OCI-LY3 (cell line): ENCODE measurements around the gene CACTIN.

Experiments used
- H2AFZ ChIP-seq: fragments of 200-600, 300-600 bp; shearing (Covaris generic); 2 replicates; pipeline ENCODE4 v1.6.0; 2014; ENCODE audit warnings: antibody characterized with exemption, low read depth, low read length
- H3K27ac ChIP-seq: fragments of 200-600, 300-600 bp; sonication (generic); 2 replicates; pipeline ENCODE4 v1.5.1; 2014; ENCODE audit warnings: mild to moderate bottlenecking, low read length, moderate library complexity, mixed read lengths
- H3K27me3 ChIP-seq: fragments of 200-600, 300-600 bp; sonication (generic); 2 replicates; pipeline ENCODE4 v1.6.1; 2014; ENCODE audit warnings: low read depth, low read length, mixed read lengths
- H3K36me3 ChIP-seq: fragments of 200-600, 300-600 bp; sonication (generic); replicated peaks from 2 replicates; pipeline ENCODE3; 2014; ENCODE audit warnings: low read depth, low read length, mixed read lengths
- H3K4me1 ChIP-seq: fragments of 300-600, 200-600 bp; sonication (generic); 2 replicates; pipeline ENCODE4 v1.6.1; 2014; ENCODE audit warnings: low read length, mixed read lengths
- H3K4me2 ChIP-seq: fragments of 200-600, 300-600 bp; sonication (generic); 2 replicates; pipeline ENCODE4 v1.6.1; 2014; ENCODE audit warnings: low read length, mixed read lengths
- H3K4me3 ChIP-seq: fragments of 300-600, 200-600 bp; sonication (generic); 2 replicates; pipeline ENCODE4 v1.5.1; 2014; ENCODE audit warnings: antibody characterized with exemption, mild to moderate bottlenecking, low read length, moderate library complexity
- H3K79me2 ChIP-seq: fragments of 300-600, 200-600 bp; shearing (Covaris generic); 2 replicates; pipeline ENCODE4 v1.6.1; 2014; ENCODE audit warnings: mild to moderate bottlenecking, low read length, mixed read lengths
- H3K9ac ChIP-seq: fragments of 300-600, 200-600 bp; shearing (Covaris generic); 2 replicates; pipeline ENCODE4 v1.6.0; 2014; ENCODE audit warnings: mild to moderate bottlenecking, low read length, moderate library complexity
- H3K9me3 ChIP-seq: fragments of 200-600, 300-600 bp; shearing (Covaris generic); 2 replicates; pipeline ENCODE4 v1.6.1; 2014; ENCODE audit warnings: low read length, mixed read lengths; ENCODE audit not compliant: insufficient read depth
- H4K20me1 ChIP-seq: fragments of 200-600, 300-600 bp; sonication (generic); 2 replicates; pipeline ENCODE4 v1.6.1; 2016; ENCODE audit warnings: low read length, mixed read lengths; ENCODE audit not compliant: insufficient read depth
- CTCF ChIP-seq: fragments of 200-600, 300-600 bp; sonication (generic); IDR thresholded peaks from 2 replicates; pipeline ENCODE4 v1.5.1; 2014; ENCODE audit warnings: antibody characterized with exemption, low read length, low read depth
- EZH2phosphoT487 ChIP-seq: fragments of 200-600 bp; shearing (Covaris generic); IDR thresholded peaks from 2 replicates; pipeline ENCODE4 v1.6.1; 2018; ENCODE audit warnings: antibody characterized with exemption, mixed run types, low read depth

Gene CACTIN

GRCh38 chr19:3672993-3673392 is 46.4 kb upstream of the CACTIN start:
- Histone ChIP-seq H3K79me2 (peaks cover 43% of the 10 kb centered on the region), H3K4me2 (no peak overlapping the region), H2AFZ (no peak overlapping the region), H3K36me3 (peaks cover 11% of the 10 kb centered on the region), H3K9ac (no peak overlapping the region), H4K20me1 (peaks cover 80% of the 10 kb centered on the region), H3K9me3 (no peaks in the 10 kb centered on the region), H3K4me3 (no peak overlapping the region), H3K27me3 (no peaks in the 10 kb centered on the region), H3K27ac (no peak overlapping the region), H3K4me1 (peaks cover 4% of the 10 kb centered on the region; the same call in 1 of the 2 replicates)
- TF ChIP-seq EZH2phosphoT487 (no peak), CTCF (no peak)

- Histone ChIP-seq H3K4me3 (no peak overlapping the region), H3K9me3 (no peaks in the 10 kb centered on the region), H3K27ac (no peak overlapping the region), H3K4me1 (peaks cover 4% of the 10 kb centered on the region; the same call in 1 of the 2 replicates), H3K79me2 (peaks cover 43% of the 10 kb centered on the region), H3K27me3 (no peaks in the 10 kb centered on the region), H3K9ac (no peak overlapping the region), H3K36me3 (peaks cover 11% of the 10 kb centered on the region), H4K20me1 (peaks cover 82% of the 10 kb centered on the region), H2AFZ (no peak overlapping the region), H3K4me2 (no peak overlapping the region)
- TF ChIP-seq EZH2phosphoT487 (no peak), CTCF (no peak)
Observed at GRCh38 chr19:3672575-3672948, 46.0 kb upstream of the CACTIN start.

GRCh38 chr19:3671680-3672574 is 45.3 kb upstream of the CACTIN start:
- no peaks in the 10 kb centered on the region for H3K27me3 ChIP-seq
- no peak overlapping the region for H2AFZ ChIP-seq
- H4K20me1 ChIP-seq = peaks cover 89% of the 10 kb centered on the region
- no peak overlapping the region for H3K4me3 ChIP-seq
- H3K9ac ChIP-seq = no peak overlapping the region
- no peaks in the 10 kb centered on the region for H3K9me3 ChIP-seq
- no peak for TF ChIP-seq EZH2phosphoT487
- TF ChIP-seq CTCF = no peak
- peaks cover 4% of the 10 kb centered on the region; the same call in 1 of the 2 replicates for H3K4me1 ChIP-seq
- peaks cover 11% of the 10 kb centered on the region for H3K36me3 ChIP-seq
- H3K27ac ChIP-seq = no peak overlapping the region
- H3K79me2 ChIP-seq = peaks cover 43% of the 10 kb centered on the region
- no peak overlapping the region for H3K4me2 ChIP-seq

GRCh38 chr19:3670796-3671679 is 44.4 kb upstream of the CACTIN start:
- no peak overlapping the region for H2AFZ ChIP-seq
- H3K9ac ChIP-seq = no peak overlapping the region
- H3K27ac ChIP-seq = no peak overlapping the region
- no peak overlapping the region for H3K4me3 ChIP-seq
- H3K4me1 ChIP-seq = peaks cover 8% of the 10 kb centered on the region; the same call in 1 of the 2 replicates
- peaks cover 41% of the 10 kb centered on the region for H3K79me2 ChIP-seq
- H3K4me2 ChIP-seq = no peak overlapping the region; the same call in 1 of the 2 replicates
- peaks cover 11% of the 10 kb centered on the region for H3K36me3 ChIP-seq
- no peaks in the 10 kb centered on the region for H3K9me3 ChIP-seq
- TF ChIP-seq CTCF (no peak), EZH2phosphoT487 (no peak)
- peaks cover 90% of the 10 kb centered on the region for H4K20me1 ChIP-seq
- H3K27me3 ChIP-seq = no peaks in the 10 kb centered on the region
